IMR-90 (cell line): ENCODE data around the gene NR2F2. TPM values are rescaled to one million over a fixed set of nuclear protein-coding genes. Genes with fewer than 3 reads are reported as not detected.

ENCODE experiments used
- MAFK ChIP-seq: IDR thresholded peaks from 2 replicates; pipeline ENCODE4 v1.6.1; 2012; ENCODE audit warnings: low read depth, low read length, improper control_type of control experiment
- NFE2L2 ChIP-seq: fragments of 150-350 bp; IDR thresholded peaks from 2 replicates; pipeline ENCODE4 v1.6.1; 2016; ENCODE audit warnings: low read depth, mild to moderate bottlenecking, low read length
- POLR2A ChIP-seq: IDR thresholded peaks from 2 replicates; pipeline ENCODE4 v1.6.1; 2012; ENCODE audit warnings: mild to moderate bottlenecking, low read depth, low read length
- RAD21 ChIP-seq: IDR thresholded peaks from 2 replicates; pipeline ENCODE4 v1.6.1; 2012; ENCODE audit warnings: low read length, improper control_type of control experiment
- USF2 ChIP-seq: fragments of 150-350 bp; IDR thresholded peaks from 2 replicates; pipeline ENCODE4 v1.6.1; 2017; ENCODE audit warnings: mild to moderate bottlenecking, antibody characterized with exemption, low read length, low read depth
- polyA plus RNA-seq, 3 experiments: library from polyadenylated mRNA; depleted of rRNA; stranded (reverse); fragments of >200 nt; gene quantifications; 2 replicates each; pipeline ENCODE4 v1.2.3, GENCODE V29; 2012; ENCODE audit warnings: low replicate concordance in 1 of 3
- total RNA-seq: library from RNA; depleted of rRNA; stranded (reverse); fragments of >200 nt; gene quantifications from 2 replicates; pipeline ENCODE4 v1.2.3, GENCODE V29; 2012

Gene NR2F2
- total and polyA plus RNA-seq, 2 of the 4 experiments (the other 2 are of a cell fraction), result 20.3 to 161 TPM

DNA sequence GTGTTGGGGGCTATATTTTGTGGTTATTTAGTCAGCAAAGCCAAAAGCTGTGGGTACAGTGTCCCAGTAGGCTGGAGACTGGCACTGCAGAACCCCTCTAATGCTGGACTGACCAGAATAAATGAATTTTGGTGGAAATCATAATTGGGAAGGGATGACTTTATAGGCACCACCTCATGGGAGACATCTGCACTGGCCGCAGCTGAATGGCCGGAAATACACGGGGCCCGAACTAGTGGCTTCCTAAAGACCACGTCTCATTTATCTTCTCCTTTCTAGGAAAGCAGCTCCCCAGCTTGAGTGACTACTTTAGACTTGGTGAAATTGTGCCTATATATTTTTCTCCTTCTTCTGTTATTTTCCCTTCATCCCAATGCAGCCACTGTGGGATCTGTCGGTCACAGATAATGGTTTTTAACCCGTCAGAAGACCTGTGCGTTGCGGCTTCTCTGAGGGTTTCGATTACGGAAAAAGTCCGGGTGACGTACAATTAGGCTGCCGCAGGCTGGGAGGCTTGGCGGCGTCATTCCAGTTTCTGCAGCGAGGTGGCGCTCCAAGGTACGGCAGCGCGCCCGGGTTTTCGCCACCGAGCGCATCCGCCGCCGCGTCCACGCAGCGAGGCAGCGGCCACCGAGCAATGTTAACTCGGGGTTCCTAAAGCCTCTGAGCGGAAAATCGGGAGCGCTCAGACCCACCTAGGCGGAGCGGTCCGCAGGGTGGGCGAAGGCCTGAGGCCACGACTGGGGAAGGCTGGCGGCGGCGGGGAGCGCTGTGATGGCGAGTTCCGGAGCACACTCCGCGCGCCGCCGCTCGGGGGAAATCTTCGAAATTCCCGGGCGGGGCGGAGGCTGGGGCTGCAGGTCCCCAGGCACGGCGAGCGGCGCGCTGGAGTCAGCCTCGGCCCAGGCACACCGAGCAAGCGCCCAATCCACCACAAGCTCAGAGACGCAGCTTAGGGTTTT is 26.3 kb downstream of the NR2F2 start (continued):
- TF ChIP-seq USF2 (no peak), MAFK (0 out of 2 replicates have a peak, but pooled peaks have one; percentile 2), POLR2A (no peak), RAD21 (peak; percentile 78), NFE2L2 (no peak)
